GM12864 (cell line): ENCODE results near the gene ARHGEF38.

Experiments
- DNase-seq: peaks from one replicate; pipeline ENCODE4 v3.0.0-alpha.2; 2011; ENCODE audit warnings: low read depth
- H3K4me3 ChIP-seq: 2 replicates; pipeline ENCODE4 v1.5.1; 2011; ENCODE audit warnings: mild to moderate bottlenecking, low read depth, low read length, control low read depth
- TF ChIP-seq, protein P1 (sequence below): IDR thresholded peaks from 2 replicates; pipeline ENCODE4 v1.5.1; 2011; ENCODE audit warnings: low read depth, mild to moderate bottlenecking, moderate library complexity, low read length, control low read depth, inconsistent platforms; ENCODE audit errors: missing control alignments

The ARHGEF38 gene

GRCh38 chr4:105543881-105544280 lies 8.5 kb upstream of the ARHGEF38 start:
- H3K4me3 ChIP-seq, result no peak overlapping the region
- TF ChIP-seq, protein P1, sequence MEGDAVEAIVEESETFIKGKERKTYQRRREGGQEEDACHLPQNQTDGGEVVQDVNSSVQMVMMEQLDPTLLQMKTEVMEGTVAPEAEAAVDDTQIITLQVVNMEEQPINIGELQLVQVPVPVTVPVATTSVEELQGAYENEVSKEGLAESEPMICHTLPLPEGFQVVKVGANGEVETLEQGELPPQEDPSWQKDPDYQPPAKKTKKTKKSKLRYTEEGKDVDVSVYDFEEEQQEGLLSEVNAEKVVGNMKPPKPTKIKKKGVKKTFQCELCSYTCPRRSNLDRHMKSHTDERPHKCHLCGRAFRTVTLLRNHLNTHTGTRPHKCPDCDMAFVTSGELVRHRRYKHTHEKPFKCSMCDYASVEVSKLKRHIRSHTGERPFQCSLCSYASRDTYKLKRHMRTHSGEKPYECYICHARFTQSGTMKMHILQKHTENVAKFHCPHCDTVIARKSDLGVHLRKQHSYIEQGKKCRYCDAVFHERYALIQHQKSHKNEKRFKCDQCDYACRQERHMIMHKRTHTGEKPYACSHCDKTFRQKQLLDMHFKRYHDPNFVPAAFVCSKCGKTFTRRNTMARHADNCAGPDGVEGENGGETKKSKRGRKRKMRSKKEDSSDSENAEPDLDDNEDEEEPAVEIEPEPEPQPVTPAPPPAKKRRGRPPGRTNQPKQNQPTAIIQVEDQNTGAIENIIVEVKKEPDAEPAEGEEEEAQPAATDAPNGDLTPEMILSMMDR, result no peak
- DNase-seq, result no peak

GRCh38 chr4:105544520-105545286 lies 7.7 kb upstream of the ARHGEF38 start:
- no peak for DNase-seq
- H3K4me3 ChIP-seq, result no peak overlapping the region
- TF ChIP-seq, protein P1, result no peak

GRCh38 chr4:105546086-105546485 lies 6.3 kb upstream of the ARHGEF38 start:
- no peak overlapping the region for H3K4me3 ChIP-seq
- no peak for DNase-seq
- TF ChIP-seq, protein P1, result no peak

GRCh38 chr4:105547769-105548168 lies 4.7 kb upstream of the ARHGEF38 start:
- TF ChIP-seq, protein P1, result no peak
- DNase-seq, result no peak
- H3K4me3 ChIP-seq, result no peak overlapping the region

- DNase-seq, result no peak
- no peak overlapping the region for H3K4me3 ChIP-seq
- TF ChIP-seq, protein P1, result no peak
Measured at GRCh38 chr4:105548483-105548882, 3.9 kb upstream of the ARHGEF38 start.

DNA sequence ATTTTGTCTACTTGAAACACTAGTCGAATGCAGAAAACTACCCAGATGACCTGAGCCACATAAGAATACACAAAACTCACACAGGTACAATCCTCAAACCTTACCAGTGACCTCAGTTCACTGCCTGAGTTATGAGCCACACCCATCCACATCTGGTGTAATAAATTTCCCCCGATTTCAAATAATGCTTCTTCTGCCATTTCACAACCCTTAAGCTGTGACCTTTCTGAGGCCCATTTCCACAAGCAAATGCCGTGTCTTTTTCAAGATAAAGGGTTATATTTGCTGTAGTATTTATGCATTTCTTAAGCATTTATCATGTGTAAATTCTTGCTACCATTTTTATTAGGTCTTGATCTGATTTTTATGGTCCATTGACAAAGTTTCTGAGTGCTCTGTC lies 1.8 kb upstream of the ARHGEF38 start:
- no peak for DNase-seq
- H3K4me3 ChIP-seq, result no peak overlapping the region
- TF ChIP-seq, protein P1, result no peak

DNA sequence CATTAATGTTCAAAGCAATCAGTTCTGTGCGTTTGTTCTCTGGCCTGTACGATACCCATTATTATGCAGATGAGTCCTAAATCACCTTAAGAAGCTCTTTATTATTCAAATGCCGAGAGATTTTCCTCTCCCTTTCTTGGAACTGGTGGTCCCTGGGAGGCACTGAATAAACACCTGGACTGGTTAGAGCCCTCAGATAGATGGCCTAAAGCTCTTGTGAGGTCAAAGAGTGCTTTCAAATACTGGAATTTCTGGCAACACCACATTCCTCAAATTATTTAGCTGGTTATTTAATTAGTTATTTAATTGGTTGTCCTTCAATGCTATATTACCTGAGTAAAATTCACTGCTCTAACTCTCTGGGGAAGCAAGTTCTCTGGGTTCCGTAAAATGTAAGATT lies 3.0 kb downstream of the ARHGEF38 start:
- no peak for DNase-seq
- no peak overlapping the region for H3K4me3 ChIP-seq
- TF ChIP-seq, protein P1, result no peak
